ENCODE data around the gene GOLGA6C. TPM values are rescaled to one million over a fixed set of nuclear protein-coding genes. Genes with fewer than 3 reads are reported as not detected.
"Not testable (repeated sequence)": the region's sequence is repeated elsewhere in the genome, so short reads cannot be mapped to it uniquely, and the experiment has no call there.

Gene GOLGA6C
- polyA plus RNA-seq, 3 donors: not detected

DNA sequence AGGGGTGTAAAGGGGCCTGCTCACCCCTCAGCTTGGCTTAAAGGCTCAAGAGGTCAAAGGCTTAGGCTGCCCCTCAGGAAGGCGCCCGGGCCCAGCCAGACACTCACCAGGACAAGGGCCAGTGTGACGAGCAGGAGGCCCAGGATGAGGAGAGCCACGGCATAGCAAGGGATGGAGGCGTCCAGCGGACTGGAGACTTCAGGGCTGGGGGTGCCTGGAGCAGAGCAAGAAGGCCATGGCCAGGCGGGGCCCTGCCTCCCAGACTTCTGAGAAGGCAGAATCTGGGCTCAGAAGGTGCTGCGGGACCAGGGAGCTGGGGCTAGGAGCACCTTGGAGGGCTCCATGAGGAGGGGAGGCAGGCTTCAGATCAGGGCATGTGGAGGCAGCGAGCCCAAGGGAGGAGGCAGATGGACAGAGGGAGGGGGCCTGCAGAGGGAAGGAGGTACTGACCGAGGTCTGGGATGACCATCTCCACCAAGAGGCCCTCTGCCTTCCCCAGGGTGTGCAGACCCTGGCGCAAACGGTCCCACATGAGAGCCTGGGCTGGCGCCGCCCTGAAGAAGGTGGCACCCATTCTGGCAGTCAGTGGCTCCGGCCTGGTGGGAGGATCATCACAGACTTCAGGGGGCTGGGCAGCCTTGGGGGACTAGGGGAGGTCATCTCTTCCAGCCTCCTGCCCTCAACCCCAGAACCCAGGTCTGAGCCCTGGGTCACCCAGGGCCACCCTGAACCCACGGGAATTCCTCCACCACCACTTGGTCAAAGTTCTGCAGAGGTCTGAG, 32.0 kb upstream of the GOLGA6C start:
- no peaks in the 10 kb centered on the region for H3K27me3 ChIP-seq (ENCODE audit: control insufficient read depth in 2 of 2, insufficient read depth in 2 of 2, low read length in 2 of 2)
- intact Hi-C loops (cut with micrococcal nuclease): no loop called here
- no peaks in the 10 kb centered on the region for H3K9me3 Mint-ChIP-seq
- no peaks in the 10 kb centered on the region for H3K79me2 ChIP-seq (ENCODE audit: insufficient read depth, low read length)
- no peak overlapping the region for H3K27ac ChIP-seq (ENCODE audit: low read depth in 1 of 2, low read length in 2 of 2)
- 98% methylated on average over 7 of the region's 16 CpGs for WGBS (ENCODE audit: insufficient coverage)
- no peak for TF ChIP-seq CTCF (IDR thresholded peaks at IDR 0.05)
- H3K27me3 Mint-ChIP-seq (ENCODE audit: low read depth in 3 of 3): peaks cover 11 to 19% (median 15%) of the 10 kb centered on the region in 3 donors
- H3K36me3 ChIP-seq (replicated peaks in 1 of 2; ENCODE audit: control insufficient read depth in 1 of 2, insufficient read depth in 2 of 2, low read length in 2 of 2): no peaks in the 10 kb centered on the region
- H3K4me3 ChIP-seq (replicated peaks in 1 of 3; ENCODE audit: low read depth in 2 of 3, low read length in 3 of 3): no peak overlapping the region
- H2AFZ ChIP-seq (ENCODE audit: insufficient read depth, low read depth, low read length, poor library complexity, severe bottlenecking): no peak overlapping the region
- H3K4me3 Mint-ChIP-seq: no peak overlapping the region
- H4K20me1 ChIP-seq (ENCODE audit: insufficient read depth, low read length): peaks cover 4% of the 10 kb centered on the region
- no peaks in the 10 kb centered on the region for H3K9me3 ChIP-seq (replicated peaks in 1 of 2; ENCODE audit: control insufficient read depth in 1 of 2, insufficient read depth in 1 of 2, low read length in 2 of 2)
- H3K9ac ChIP-seq (ENCODE audit: insufficient read depth, low read length, poor library complexity, severe bottlenecking): no peak overlapping the region
- no peaks in the 10 kb centered on the region for H3K4me1 ChIP-seq (ENCODE audit: control insufficient read depth in 1 of 2, insufficient read depth in 2 of 2, low read length in 2 of 2)
- no peak for DNase-seq
- H3K4me1 Mint-ChIP-seq: no peaks in the 10 kb centered on the region
- H3K4me2 ChIP-seq (replicated peaks; ENCODE audit: extremely low read depth, low read length, poor library complexity, severe bottlenecking): no peak overlapping the region
- no peaks in the 10 kb centered on the region for H3K36me3 Mint-ChIP-seq
- no peak overlapping the region for H3K27ac Mint-ChIP-seq

DNA sequence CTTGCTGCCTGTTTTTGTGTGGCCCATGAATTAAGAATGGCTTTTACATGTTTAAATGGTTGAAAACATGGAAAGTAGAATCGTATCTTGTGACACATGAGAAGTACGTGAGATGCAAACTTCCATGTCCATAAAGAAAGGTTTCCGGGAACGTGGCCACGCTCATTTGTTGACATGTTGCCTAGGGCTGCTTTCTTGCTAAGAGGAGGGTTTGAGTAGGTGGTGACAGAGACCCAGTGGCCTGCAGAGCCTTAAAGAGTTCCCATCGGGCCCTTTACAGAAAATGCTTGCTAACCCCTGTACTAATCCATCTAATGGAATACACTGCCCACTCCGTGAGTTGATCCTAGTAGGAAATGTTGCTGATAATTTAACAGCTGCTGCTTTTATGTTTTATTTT, 31.0 kb upstream of the GOLGA6C start:
- H3K27ac Mint-ChIP-seq; H3K27me3 ChIP-seq (ENCODE audit: control insufficient read depth in 2 of 2, insufficient read depth in 2 of 2, low read length in 2 of 2); H3K4me3 ChIP-seq (replicated peaks in 1 of 3; ENCODE audit: low read depth in 2 of 3, low read length in 3 of 3); H4K20me1 ChIP-seq (ENCODE audit: insufficient read depth, low read length); DNase-seq; H3K27ac ChIP-seq (ENCODE audit: low read depth in 1 of 2, low read length in 2 of 2); H3K9me3 Mint-ChIP-seq; H3K9me3 ChIP-seq (replicated peaks in 1 of 2; ENCODE audit: control insufficient read depth in 1 of 2, insufficient read depth in 1 of 2, low read length in 2 of 2); intact Hi-C loops (cut with micrococcal nuclease); H2AFZ ChIP-seq (ENCODE audit: insufficient read depth, low read depth, low read length, poor library complexity, severe bottlenecking); H3K4me2 ChIP-seq (replicated peaks; ENCODE audit: extremely low read depth, low read length, poor library complexity, severe bottlenecking); H3K36me3 ChIP-seq (replicated peaks in 1 of 2; ENCODE audit: control insufficient read depth in 1 of 2, insufficient read depth in 2 of 2, low read length in 2 of 2); H3K4me3 Mint-ChIP-seq; H3K9ac ChIP-seq (ENCODE audit: insufficient read depth, low read length, poor library complexity, severe bottlenecking); H3K36me3 Mint-ChIP-seq; H3K79me2 ChIP-seq (ENCODE audit: insufficient read depth, low read length); H3K4me1 ChIP-seq (ENCODE audit: control insufficient read depth in 1 of 2, insufficient read depth in 2 of 2, low read length in 2 of 2); H3K4me1 Mint-ChIP-seq: not testable (repeated sequence)
- 100% methylated on average over 3 of the region's 7 CpGs for WGBS (ENCODE audit: insufficient coverage)
- peaks cover 11 to 22% (median 16%) of the 10 kb centered on the region in 3 donors for H3K27me3 Mint-ChIP-seq (ENCODE audit: low read depth in 3 of 3)

All from CD14-positive monocyte (primary cell).